NCI-H2196 treated with DMSO at 0.1 percent for 48 hours (cell line): Measurements from ENCODE around the gene SORCS2.
A peak's percentile ranks its signal among the peaks of the same experiment; 100 is the strongest.

Experiments
- DNase-seq: peaks from one replicate; lab custom pipeline; 2025; ENCODE audit not compliant: unreplicated experiment; lab: John Stamatoyannopoulos, UW

SORCS2 gene

DNA sequence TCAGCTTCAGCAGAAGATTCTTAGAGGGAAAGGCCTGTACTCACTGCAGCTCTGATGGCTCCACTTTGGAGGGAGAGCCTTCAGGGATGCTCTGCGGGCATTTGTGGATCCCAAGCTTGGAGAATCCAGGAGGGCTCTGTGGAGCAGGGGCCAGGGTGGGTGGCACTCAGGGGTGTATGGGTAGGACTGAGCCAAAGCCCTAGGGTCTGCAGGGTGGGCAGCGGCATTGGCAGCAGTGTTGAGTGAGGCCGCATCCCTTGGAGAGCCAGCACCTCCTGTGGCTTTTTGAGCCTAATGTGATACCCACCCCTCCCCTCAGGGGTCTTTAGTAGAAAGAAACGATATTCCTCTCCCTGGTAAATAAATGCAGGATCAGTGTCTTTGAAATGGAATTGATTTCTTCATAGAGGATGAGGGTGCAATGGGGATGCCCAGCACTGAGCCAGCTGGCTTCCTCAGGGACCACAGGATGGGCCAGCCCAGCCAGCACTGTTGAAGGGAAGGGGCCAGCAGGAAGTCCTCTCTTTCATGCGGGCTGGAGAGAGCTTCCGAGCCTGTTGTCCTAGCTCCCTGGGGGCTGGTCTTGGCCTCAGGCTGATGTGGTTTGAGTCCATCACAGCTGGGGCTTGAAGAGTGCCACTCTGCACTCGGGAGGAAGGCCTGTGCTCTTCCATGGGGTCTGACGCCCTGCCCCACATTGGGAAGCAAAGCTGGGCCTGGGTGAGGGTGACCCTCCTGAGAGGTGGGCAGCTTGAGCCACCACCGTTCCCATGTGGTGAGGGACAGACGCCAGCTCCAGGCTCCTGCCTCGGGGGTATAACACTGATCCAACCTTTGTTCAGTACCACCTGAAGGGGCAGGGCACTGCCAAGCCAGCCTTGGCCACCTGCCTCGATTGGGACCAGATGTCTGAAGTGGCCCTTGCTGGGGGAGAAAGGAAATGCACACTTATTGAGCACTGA, 192.9 kb downstream of the SORCS2 start:
- DNase-seq = no peak

DNA sequence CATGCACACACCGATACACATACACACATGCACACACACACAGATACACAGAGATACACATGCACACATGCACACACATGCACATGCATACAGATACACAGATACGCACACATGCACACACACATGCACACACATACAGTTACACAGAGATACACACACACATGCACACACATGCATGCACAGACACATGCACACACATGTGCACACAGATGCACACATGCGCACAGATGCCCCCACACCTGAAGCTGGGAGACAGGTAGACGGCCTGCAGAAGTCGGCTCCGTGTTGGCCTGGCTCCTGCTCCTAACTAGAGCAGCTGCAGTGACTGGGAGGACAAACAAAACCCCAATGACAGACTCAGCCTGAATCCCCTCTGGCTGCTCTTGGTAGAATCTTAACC, 195.6 kb downstream of the SORCS2 start:
- no peak for DNase-seq

DNA sequence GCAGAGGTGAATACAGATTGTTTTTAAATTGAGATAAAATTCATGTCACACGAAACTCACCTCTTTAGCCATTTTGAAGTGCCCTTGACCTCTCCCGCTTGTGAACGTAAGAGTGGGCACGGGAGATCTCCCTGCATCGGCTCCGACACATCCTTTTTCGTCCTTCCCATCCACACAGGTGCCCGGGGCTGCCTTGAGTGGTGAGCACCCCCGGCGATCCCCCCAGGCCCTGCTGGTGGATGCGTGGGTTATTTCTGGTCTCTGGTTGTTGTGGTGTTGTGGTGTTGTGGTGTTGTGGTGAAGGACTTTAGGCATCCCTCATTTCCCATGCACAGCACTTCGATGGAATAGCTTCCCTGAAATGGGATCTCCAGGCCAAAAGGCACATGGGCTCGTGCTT, 196.3 kb downstream of the SORCS2 start:
- no peak for DNase-seq

DNA sequence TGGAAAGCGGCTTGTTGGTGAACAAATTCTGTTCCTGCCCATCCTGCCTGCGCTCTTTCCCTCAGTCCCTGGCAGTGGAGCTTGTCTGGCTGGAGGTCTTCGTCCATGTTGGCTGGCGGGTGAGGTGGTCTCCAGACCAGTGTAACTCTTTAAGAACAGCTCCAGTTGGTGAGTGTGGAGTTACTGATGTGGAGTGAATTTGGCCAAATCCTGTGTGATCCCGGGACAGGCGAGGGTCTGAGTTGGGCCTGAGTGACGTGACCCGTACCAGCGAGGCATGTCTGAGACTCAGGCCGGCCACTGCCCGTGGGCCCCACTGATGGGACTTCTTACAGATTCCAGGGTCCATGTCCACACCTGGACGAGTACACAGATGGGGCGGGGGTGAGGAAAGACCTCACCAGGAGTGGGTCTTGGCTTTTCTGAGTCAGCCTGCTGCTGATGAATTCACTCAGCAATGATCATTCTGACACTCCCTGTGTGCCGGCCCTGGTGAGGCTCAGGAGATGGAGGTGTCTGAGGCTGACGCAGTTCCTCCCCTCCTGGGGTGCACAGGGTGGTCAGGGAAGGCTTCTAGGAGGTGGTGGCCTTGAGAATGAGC, 196.9 kb downstream of the SORCS2 start:
- DNase-seq = no peak

DNA sequence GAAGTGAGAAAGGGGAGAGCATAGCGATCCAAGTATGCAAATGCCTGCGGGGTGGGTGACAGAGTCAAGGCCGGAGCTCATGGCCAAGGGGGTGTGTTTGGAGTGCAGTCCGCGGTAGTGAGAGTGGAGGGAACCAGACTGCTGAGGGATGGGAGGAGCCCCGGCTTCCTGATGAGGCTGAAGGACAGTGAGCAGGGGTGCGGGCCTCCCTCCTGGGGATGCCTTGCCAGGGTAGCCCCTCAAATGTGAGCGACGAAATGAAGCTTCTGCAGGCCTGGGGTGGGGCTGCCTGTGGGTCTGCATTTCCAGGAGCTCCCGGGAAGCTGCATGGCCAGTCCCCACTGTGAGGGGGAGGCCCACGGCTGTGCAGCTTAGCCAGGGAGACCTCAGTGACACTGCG, 197.4 kb downstream of the SORCS2 start:
- DNase-seq = no peak

DNA sequence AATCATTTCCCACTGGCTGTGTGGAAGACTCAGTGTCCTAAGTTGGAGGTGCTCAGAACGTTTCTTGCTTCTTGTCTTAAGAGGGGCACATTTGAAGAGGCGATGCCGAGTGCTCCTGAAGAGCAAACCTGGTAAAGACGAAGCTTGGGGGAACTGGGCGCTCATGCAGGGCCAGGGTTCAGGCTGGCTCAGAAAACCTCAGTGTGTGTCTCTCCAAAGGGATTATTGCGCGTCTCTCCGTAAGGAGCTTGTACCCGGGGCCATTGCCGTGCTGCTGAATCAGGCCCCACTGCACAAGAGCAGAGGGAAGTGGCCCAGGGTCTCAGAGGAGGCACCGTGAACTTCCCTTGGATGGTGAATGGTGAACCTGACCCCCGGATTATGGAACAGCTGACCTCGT, 198.0 kb downstream of the SORCS2 start:
- no peak for DNase-seq

DNA sequence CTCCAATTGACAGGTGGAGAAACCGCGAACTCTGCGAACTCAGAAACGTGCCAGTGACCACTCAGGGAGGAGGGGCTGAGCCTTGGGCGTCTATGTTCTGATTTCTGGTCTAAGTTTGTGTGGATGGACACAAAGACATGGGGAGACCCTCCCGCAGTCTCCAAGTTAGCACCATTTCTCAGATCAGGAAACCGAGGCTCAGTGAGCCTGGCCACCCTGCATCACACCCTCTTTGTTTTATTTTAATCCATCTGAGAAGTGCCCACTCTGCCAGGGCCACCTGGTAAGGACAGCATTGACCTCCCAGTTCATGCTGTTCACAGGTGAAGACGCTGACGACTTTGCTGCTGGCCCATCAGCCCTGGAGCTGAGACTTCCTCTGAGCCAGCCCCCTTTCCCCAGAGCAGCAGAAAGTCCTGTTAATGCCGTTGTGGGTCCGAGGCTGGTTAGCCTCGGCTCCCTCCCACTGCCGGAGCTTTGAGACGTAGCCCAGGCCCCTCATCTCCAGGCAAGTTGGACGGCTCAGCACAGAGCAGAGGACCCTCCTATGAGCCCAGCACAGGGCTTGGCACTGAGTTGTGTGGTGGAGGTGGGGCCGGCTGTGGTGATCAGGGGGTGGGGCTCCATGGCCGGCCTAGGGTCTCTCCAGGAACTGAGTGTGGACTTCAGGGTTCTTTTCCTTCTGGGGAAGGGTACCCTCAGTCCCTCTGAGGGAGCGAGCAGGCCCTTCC, 198.7 kb downstream of the SORCS2 start:
- DNase-seq = no peak

DNA sequence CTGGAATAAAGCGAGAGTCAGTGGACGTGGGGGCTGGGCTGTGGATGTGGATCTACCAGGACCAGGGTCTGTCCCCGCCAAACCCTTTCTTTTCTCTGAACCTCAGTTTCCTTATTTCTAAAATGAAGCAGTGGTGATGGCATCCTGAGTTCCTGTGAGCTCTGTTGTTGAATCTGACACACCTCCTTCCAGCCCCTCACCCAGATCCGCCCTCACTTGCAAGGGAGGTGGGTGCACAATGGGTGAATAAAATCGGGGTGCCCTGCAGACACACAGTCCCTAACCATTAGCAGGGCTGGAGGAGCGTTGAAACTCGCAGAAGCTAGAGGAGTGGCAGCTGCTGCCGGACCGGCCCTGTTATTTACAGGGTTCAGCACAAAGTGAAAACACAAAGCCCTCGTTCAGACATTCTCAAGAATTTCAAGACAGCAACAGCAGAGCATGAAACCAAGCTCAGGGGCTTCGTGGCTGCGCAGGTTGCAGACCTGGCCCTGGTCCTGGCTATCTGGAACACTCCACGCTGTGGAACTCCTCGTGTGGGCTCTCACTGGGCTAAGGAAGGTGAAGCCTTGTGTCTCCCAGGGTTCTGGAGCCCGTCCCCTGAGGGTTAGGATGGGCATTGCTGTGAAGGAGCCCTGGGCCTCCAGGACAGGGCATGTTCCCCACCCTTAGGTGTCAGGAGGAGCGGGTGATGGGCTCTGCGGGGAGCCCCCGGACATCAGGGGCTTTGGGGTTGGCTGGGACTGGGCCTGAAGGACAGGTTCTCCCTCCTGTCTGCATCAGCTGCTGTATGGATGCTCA, 199.5 kb downstream of the SORCS2 start:
- DNase-seq = no peak

DNA sequence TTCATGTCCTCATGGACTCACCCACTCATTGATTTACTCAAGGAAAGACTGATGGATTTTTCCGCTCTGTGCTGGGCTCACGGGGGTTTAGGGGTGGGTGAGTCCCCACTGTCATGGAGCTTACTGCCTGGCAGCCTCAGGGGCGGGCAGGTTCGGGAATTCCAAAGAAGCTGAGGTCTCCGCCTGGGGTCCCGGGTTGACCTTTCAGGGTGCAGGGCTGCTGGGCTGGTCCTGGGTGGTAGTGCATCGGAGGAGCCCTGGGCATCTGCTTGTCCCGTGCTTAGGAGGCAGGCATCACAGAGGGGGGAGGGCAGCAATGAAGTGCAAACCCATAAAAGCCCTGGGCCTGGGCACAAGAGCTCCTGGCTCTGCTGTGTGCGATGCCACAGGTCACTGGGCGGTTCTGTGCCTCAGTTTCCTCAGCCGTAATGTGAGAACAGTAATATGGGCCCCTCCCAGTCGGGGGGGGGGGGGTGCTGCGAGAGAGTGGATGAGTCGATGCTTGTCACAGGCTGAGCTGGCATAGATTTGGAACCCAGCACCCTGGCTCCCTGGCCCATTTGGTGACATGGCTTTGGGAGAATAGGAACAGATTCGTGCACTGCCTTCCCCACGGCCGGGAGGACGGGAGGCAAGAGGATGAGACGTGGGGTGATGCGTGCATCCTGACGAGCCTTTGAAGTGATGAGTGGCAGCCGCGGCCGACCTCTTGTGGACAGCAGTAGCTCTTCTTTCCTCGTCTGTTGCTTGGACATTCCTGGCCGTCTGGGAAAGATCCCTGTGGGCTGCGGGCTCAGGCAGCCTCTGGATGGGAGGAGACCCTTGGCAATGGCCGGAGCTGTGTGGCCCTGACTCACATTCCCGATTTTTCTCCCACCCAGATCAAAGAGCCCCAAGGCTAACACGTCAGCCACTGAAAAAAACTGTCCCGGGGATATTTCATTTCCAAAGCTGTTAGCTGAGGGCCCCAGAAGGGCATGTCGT, 200.4 kb downstream of the SORCS2 start:
- no peak for DNase-seq

DNA sequence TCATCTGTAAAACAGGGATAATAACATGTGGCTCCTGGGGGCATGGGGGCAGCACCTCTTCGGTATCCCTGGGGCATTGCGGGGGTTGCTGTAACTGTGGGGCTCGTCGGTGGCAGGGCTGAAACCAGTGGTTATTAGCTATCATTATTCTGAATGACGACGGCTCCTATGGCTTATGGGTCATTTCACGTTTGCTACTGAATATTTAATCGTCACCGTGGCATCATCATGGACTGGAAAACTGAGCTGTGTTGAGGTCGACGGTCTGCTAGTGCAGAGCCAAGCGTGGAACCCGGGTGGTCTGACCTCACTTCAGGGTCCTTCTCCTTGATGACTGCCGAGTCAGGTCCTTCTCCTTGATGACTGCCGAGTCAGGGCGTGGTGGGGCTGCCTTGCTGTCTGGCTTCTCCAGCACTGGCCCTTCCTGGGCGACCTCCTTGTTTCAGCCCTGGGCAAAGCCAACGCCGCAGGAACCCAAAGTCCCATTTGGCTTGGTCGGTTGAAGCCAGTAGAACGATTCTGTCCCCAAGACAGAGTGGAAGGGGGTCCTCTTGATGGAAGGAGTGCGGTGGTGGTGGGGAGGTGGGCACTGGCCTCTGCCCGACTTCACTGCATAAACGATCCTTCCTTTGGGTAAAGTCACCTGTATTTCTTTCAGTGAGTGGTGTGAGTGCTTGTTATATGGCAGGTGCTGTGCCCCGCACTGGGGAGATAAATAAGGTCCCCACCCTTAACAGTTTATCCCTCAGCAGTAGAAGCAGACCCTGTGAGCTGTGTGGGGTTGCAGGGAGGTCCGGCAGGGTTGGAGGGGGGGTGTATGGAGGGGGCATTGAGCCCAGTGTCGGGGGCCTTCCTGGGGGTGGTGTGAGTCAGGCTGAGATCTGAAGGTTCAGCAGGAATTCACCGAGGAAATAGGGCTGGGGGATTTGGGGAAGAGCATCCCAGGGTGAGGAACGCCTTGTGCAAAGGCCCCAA, 201.6 kb downstream of the SORCS2 start:
- DNase-seq = no peak

DNA sequence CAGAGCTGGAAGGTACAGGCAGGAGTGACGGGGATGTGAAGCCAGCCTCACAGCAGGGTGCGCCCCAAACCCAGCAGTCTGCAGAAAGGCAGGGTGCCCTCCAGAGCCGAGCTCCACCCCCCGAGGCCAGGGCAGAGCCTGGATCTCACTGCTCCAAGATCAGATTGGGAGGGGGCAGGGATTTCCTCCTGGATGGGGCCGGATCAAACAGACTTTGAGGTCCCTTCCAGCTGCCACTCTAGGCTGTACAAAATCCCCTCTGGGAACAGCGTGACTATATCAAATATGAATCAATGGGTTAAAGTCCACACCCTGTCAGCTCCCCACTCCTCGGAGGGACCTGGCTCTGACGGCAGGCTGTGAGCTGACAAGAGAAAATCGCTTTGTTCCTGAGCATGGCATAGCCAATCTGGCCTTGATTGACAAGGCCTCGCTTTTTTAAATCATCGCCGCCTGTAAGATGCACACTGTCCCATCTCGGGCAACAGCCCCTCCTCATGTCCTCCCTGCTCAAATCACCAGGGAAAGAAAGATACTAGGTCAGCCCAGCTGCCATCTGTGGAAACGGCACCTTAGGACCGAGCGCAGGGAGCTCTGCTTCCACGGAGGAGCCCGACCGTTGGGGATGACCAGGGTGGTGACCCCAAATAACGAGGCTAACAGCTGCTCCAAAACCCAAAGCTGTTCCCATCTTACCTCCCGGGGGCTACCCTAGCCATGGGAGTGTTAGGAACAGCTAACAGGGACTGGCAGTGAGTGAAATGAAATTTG, 202.5 kb downstream of the SORCS2 start:
- no peak for DNase-seq

DNA sequence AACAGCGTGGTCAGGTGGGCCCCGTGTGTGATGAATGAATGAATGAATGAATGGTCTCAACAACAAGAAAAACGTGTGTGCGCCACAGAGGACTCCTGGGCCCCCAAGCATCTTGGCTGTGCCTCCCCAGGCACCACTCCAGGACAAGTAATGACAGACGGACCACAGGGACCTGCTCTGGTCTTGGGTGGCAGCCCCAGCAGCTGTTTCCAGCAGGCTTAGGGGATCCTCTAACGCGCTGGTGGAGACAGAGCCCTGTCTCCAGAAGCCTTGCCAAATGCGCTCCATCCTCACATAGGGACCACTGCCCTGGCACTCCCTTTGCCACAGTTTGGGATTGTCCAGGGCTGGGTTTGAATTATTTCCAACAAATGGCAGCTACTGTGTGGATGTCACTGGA, 203.3 kb downstream of the SORCS2 start:
- no peak for DNase-seq

DNA sequence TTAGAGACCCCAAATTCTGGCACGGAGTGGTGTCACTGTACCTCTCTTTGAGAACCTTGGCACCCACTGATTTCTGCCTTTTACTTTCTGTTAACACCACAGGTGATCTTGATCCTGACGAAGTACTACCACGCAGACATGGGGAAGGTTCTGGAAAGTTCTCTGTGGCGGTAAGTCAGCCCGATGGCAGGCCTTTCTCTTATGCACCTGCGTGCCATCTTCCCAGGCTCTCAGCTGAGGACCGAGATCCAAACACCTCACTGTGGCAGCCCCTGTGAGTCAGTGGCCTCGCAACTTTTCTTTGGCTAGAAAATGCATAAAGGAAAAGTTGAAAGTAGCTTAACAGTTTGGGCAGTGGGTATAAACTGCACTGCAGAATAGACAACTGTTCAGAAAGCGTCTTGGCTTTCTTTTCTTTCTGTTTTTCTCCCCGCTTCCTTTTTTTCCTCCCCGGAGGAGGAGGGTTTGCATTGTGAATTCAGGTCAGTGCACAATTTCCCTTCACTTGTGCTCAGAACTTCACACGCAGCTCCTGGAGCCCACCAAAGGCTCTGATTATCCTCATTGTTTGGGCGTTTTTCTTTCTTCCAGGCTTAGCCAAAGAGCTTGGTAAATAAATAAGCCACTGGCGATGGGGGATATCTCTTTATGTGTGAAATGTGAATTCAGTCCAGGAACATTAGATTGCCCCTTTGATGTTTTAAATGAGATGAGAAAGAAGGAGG, 204.0 kb downstream of the SORCS2 start:
- no peak for DNase-seq

DNA sequence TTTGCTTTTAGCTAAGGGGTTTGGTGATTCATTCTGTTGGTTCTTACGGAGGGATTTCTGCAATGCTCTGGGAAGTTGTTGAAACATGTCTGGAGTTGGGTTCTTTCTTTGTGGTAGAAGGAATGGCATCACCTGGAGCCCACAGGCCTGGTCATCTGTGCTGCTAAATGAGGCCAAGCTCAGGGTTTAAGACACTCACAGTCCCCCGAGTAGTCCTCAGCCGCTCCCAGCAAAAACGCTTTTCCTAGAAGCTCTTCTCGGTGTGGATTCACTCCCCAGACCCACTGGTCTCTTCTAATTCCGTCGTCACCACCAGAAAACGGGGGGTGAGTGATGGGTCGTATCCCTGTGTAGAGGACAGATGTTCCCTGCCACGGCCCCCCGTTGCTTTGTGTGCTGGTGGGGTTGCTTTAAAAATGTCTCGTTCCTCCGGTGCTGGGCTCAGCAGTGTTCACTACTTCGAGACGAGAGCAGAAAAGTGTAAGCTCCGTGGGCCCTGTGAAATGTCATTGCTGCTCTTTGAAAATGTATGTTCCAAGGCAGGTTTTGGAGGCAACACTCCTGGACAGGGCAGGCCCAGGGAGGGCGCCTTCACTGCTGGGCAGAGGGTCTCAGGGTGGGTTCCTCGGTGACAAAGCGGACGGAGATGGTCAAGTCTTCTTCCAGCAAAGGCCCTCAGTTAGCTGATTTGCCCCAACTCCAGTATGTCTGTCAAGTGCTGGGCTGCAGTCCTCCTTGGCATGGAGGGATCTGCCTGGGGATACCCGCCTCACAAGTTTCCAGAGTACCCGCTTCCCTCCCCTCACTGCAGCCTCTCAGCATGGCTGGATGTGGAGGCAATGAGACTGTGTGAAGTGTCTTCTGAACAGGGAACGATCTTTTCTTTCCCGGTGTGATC, 205.1 kb downstream of the SORCS2 start:
- no peak for DNase-seq

DNA sequence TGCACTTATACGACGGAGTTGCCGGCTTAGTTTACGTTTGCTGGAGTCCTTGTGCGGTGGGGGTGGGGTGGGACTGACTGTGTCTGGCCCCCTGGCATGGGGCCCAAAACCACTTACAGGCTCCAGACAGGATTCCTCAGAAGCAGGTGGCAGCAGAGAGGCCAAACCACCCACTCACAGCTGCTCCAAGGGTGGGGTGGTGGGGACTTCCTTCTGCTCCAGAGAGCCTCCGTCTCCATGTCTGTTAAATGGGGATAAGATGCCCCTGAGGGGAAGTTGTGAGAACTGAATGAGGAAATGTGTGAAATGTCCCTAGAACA, 205.7 kb downstream of the SORCS2 start:
- DNase-seq = peak; percentile 86

DNA sequence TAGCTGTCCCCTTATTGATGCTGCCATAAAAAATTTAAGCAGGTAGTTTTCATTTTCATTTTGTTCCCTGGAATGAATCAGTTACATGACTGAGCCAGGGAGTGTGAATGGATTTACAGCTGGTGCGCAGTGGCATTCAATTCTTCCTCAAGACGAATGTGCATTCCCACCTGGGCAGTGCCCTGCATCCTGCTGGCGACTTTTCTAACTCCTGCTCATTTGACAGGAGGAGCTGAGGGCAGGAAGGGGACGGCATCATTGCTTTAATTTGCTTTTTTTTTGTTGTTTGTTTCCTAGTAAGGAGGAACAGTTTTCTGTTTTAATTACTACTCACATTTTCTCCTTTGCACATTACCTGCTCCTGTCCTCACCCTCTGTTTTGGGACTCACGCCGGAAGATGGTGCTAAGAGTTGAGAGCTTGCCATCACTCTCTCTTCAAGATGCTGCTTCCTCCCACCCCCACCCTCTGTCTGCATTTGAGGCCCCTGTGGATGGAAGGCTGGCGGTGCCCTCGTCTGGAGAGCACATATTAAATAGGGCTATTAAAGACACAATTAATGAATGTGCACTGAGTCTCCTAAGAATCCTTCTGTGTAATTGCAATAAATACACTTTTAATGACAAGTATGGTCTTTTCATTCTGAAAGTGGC, 206.6 kb downstream of the SORCS2 start:
- no peak for DNase-seq
